Tibial nerve (tissue), 4 donors: ENCODE results near the gene HRH3.

ENCODE experiments used
- CTCF ChIP-seq, 5 experiments: fragments of 200-600 bp in 3 of 5; fragments of 450-650 bp in 2 of 5; sonication (generic) in 3 of 5; IDR thresholded peaks; one replicate each; pipeline ENCODE4 v1.5.1; 2016 to 2019; ENCODE audit warnings: antibody characterized with exemption in 5 of 5, mild to moderate bottlenecking in 3 of 5, moderate library complexity in 2 of 5
- EP300 ChIP-seq, 2 donors: sonication (generic); formaldehyde crosslinking; IDR thresholded peaks; one replicate each; pipeline ENCODE4 v1.6.1; 2017; ENCODE audit warnings: antibody characterized with exemption in 2 of 2, mild to moderate bottlenecking in 1 of 2
- POLR2A ChIP-seq, 2 donors: fragments of 450-650 bp; IDR thresholded peaks; one replicate each; pipeline ENCODE4 v1.6.1; 2017; ENCODE audit warnings: antibody characterized with exemption in 2 of 2, mild to moderate bottlenecking in 2 of 2, moderate library complexity in 2 of 2

GRCh38 chr20:62244644-62245108 lies 24.6 kb upstream of the HRH3 start:
- TF ChIP-seq CTCF (IDR thresholded peaks at IDR 0.05) (no peak), EP300 (IDR thresholded peaks at IDR 0.05) (no peak), POLR2A (IDR thresholded peaks at IDR 0.05) (no peak)
